ENCODE data around the gene C4B. TPM values are rescaled to one million over a fixed set of nuclear protein-coding genes. Genes with fewer than 3 reads are reported as not detected.
"Not testable (repeated sequence)": the region's sequence is repeated elsewhere in the genome, so short reads cannot be mapped to it uniquely, and the experiment has no call there.

The C4B gene
- total RNA-seq, 1 donor from 2014 or later, result 3.0 TPM

GRCh38 chr6:32035283-32036013 is 20.9 kb downstream of the C4B start:
- DNase-seq (ENCODE audit: low read depth), result not testable (repeated sequence)

- not testable (repeated sequence) for DNase-seq (ENCODE audit: low read depth)
Measured at GRCh38 chr6:32037136-32037535, 22.5 kb downstream of the C4B start.

GRCh38 chr6:32037598-32038524 is 23.3 kb downstream of the C4B start, which contains the start of gene CYP21A2:
Gene CYP21A2 (plus strand): TSS chr6:32038415. CDS start chr6:32038423, 8 bp downstream.
- DNase-seq (ENCODE audit: low read depth), result not testable (repeated sequence)

- DNase-seq (ENCODE audit: low read depth), result not testable (repeated sequence)
Measured at GRCh38 chr6:32038878-32039277, 24.3 kb downstream of the C4B start.

GRCh38 chr6:32039321-32040274 is 25.0 kb downstream of the C4B start:
- not testable (repeated sequence) for DNase-seq (ENCODE audit: low read depth)

GRCh38 chr6:32040299-32041049 is 25.9 kb downstream of the C4B start:
- not testable (repeated sequence) for DNase-seq (ENCODE audit: low read depth)

GRCh38 chr6:32041050-32041321 is 26.4 kb downstream of the C4B start:
- not testable (repeated sequence) for DNase-seq (ENCODE audit: low read depth)

- DNase-seq (ENCODE audit: low read depth), result not testable (repeated sequence)
Measured at GRCh38 chr6:32041385-32041784, 26.8 kb downstream of the C4B start.

GRCh38 chr6:32042276-32042675 is 27.7 kb downstream of the C4B start:
- not testable (repeated sequence) for DNase-seq (ENCODE audit: low read depth)

- DNase-seq (ENCODE audit: low read depth), result not testable (repeated sequence)
Measured at GRCh38 chr6:32043589-32044380, 29.2 kb downstream of the C4B start.

- not testable (repeated sequence) for DNase-seq (ENCODE audit: low read depth)
Measured at GRCh38 chr6:32044916-32045315, 30.3 kb downstream of the C4B start.

GRCh38 chr6:32045811-32046449 is 31.3 kb downstream of the C4B start:
- no peak for DNase-seq (ENCODE audit: low read depth)

- DNase-seq (ENCODE audit: low read depth), result peak; percentile 23
Measured at GRCh38 chr6:32046450-32047083, 32.0 kb downstream of the C4B start.

GRCh38 chr6:32047084-32047478 is 32.5 kb downstream of the C4B start:
- DNase-seq (ENCODE audit: low read depth), result no peak

GRCh38 chr6:32047539-32047854 is 32.9 kb downstream of the C4B start:
- no peak for DNase-seq (ENCODE audit: low read depth)

GRCh38 chr6:32047855-32048766 is 33.5 kb downstream of the C4B start:
- peak; percentile 57 for DNase-seq (ENCODE audit: low read depth)

GRCh38 chr6:32049149-32049548 is 34.6 kb downstream of the C4B start:
- DNase-seq (ENCODE audit: low read depth), result not testable (repeated sequence)

- not testable (repeated sequence) for DNase-seq (ENCODE audit: low read depth)
Measured at GRCh38 chr6:32049736-32050135, 35.1 kb downstream of the C4B start.

Measured in myocyte (in vitro differentiated cells).